PC-3 (cell line): ENCODE results near the gene VAMP8.
"Not testable (repeated sequence)": the region's sequence is repeated elsewhere in the genome, so short reads cannot be mapped to it uniquely, and the experiment has no call there.

Source experiments
- CTCF ChIP-seq: fragments of 300-600 bp; sonication (generic); conservative IDR thresholded peaks from 2 replicates; pipeline ENCODE4 v1.5.1; 2017; ENCODE audit warnings: antibody characterized with exemption, low read depth, mild to moderate bottlenecking, low read length
- EZH2 ChIP-seq: fragments of 300-600 bp; sonication (generic); IDR thresholded peaks from one replicate; pipeline ENCODE4 v1.6.1; 2017; ENCODE audit warnings: antibody characterized with exemption, mild to moderate bottlenecking, low read length; ENCODE audit not compliant: unreplicated experiment

GRCh38 chr2:85592299-85592698 lies 14.9 kb downstream of the VAMP8 start:
- TF ChIP-seq EZH2, CTCF: not testable (repeated sequence)
